ENCODE data around the gene ATP10B. TPM values are rescaled to one million over a fixed set of nuclear protein-coding genes. Genes with fewer than 3 reads are reported as not detected.
"Not testable (repeated sequence)": the region's sequence is repeated elsewhere in the genome, so short reads cannot be mapped to it uniquely, and the experiment has no call there.

ATP10B gene
- total RNA-seq = not detected

DNA sequence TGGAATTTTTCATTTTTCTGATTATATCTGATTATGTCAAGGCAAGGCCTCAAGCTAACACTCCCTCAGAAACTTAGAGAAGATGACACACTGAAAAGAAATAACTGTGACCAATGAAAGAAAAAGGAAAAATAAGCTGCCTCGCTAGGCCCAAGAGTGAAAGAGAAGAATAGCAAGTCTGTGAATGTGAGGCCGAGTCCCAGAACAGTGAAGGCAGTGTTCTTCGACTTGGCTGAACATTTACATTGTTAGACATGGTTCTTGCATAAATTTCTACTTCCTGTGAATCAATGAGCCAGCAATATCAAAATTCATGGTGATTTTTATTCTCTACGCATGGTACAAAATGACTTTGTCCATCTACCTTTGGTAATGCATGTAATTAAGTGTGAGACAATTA lies at the start of gene ATP10B:
ATP10B (minus strand) TSS at position 163 of the 400 bp plus-strand sequence. CDS start 164,137 bp downstream, outside the sequence.
- peaks cover 2% of the 10 kb centered on the region for H3K27me3 Mint-ChIP-seq
- ChIA-PET POLR2A (no interaction called here), CTCF (no interaction called here)
- H3K4me1 Mint-ChIP-seq (ENCODE audit: low read depth) = no peaks in the 10 kb centered on the region
- H3K27ac Mint-ChIP-seq = no peak within 1 kb of the TSS
- no peak within 1 kb of the TSS for H3K4me3 Mint-ChIP-seq
- intact Hi-C loops (cut with micrococcal nuclease) = no loop called here
- no peaks in the 10 kb centered on the region for H3K9me3 Mint-ChIP-seq
- no peak for DNase-seq
- H3K36me3 Mint-ChIP-seq = no peaks in the 10 kb centered on the region

GRCh38 chr5:160901656-160902055 lies 49.6 kb upstream of the ATP10B start:
- H3K9me3 Mint-ChIP-seq = no peaks in the 10 kb centered on the region
- H3K27ac Mint-ChIP-seq = no peak overlapping the region
- no peak for DNase-seq
- H3K36me3 Mint-ChIP-seq = no peaks in the 10 kb centered on the region
- H3K27me3 Mint-ChIP-seq = peaks cover 2% of the 10 kb centered on the region
- intact Hi-C loops (cut with micrococcal nuclease) = no loop called here
- no peaks in the 10 kb centered on the region for H3K4me1 Mint-ChIP-seq (ENCODE audit: low read depth)
- no peak overlapping the region for H3K4me3 Mint-ChIP-seq
- ChIA-PET CTCF (no interaction called here), POLR2A (no interaction called here)

- DNase-seq = no peak
- ChIA-PET CTCF (no interaction called here), POLR2A (no interaction called here)
- Mint-ChIP-seq H3K27ac (no peak overlapping the region), H3K4me1 (ENCODE audit: low read depth) (no peaks in the 10 kb centered on the region), H3K4me3 (no peak overlapping the region), H3K27me3 (peaks cover 2% of the 10 kb centered on the region), H3K36me3 (no peaks in the 10 kb centered on the region), H3K9me3 (no peaks in the 10 kb centered on the region)
- intact Hi-C loops (cut with micrococcal nuclease) = no loop called here
Measured at GRCh38 chr5:160899735-160900134, 47.7 kb upstream of the ATP10B start.

GRCh38 chr5:160893180-160893964 lies 41.4 kb upstream of the ATP10B start:
- H3K9me3 Mint-ChIP-seq; H3K27ac Mint-ChIP-seq; H3K4me3 Mint-ChIP-seq; H3K36me3 Mint-ChIP-seq; H3K27me3 Mint-ChIP-seq; DNase-seq; H3K4me1 Mint-ChIP-seq (ENCODE audit: low read depth); intact Hi-C loops (cut with micrococcal nuclease); POLR2A ChIA-PET: not testable (repeated sequence)
- CTCF ChIA-PET = interaction anchor here (0.6 to 0.7 kb wide), 2 partner anchors 27 to 126 kb away, joined by 3 read pairs; no protein-coding TSS in a partner anchor

DNA sequence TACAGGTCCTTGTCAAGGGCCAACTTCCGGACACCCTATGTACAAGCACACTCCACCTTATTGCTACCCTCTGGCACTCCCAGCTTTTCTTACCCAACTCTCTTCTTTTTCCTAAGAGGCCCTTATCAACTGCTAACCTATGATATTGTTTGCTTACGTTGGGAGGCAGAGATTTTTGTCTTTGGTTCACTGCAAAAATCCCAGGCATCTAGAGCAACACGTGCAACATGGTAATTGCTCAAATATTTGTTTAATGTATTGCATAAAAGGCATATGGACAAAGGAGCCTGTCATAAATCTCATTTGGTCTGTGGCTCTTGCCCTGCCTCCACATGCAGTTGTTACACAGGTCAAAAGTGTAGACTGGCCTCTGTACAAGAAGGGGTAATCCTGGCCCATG lies 35.8 kb upstream of the ATP10B start:
- CTCF ChIA-PET = no interaction called here

GRCh38 chr5:160873560-160874200 lies 21.7 kb upstream of the ATP10B start:
- H3K36me3 Mint-ChIP-seq; H3K27me3 Mint-ChIP-seq; CTCF ChIA-PET; H3K27ac Mint-ChIP-seq; intact Hi-C loops (cut with micrococcal nuclease); H3K4me3 Mint-ChIP-seq; POLR2A ChIA-PET; H3K4me1 Mint-ChIP-seq (ENCODE audit: low read depth); H3K9me3 Mint-ChIP-seq; DNase-seq: not testable (repeated sequence)

More for the DNA sequence above, 35.8 kb upstream of the ATP10B start:
- Mint-ChIP-seq H3K27ac (no peak overlapping the region), H3K4me3 (no peak overlapping the region), H3K36me3 (no peaks in the 10 kb centered on the region), H3K4me1 (ENCODE audit: low read depth) (no peaks in the 10 kb centered on the region), H3K9me3 (no peaks in the 10 kb centered on the region), H3K27me3 (peaks cover 2% of the 10 kb centered on the region)
- intact Hi-C loops (cut with micrococcal nuclease) = no loop called here
- POLR2A ChIA-PET = no interaction called here
- no peak for DNase-seq

- no peak overlapping the region for H3K4me3 Mint-ChIP-seq
Measured at GRCh38 chr5:160869989-160870521, 18.0 kb upstream of the ATP10B start.

DNA sequence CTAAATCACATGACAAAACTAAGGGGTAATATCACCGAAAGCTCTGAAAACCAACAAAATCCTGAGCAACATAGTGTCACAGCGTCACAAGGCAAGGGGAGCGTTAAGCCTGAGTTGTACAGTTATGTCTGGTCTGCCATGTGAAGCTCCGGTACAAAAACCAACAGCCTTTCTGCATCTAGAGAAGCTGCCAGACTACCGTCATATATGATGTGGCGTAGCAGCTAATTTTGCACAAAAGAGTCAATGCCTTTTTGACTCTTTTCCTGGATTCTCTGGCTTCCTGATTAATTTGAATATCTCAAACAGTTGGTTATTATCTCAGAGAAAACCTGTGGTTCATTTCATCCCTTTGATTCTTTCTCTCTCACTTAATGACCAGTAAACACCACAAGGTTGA lies 16.0 kb upstream of the ATP10B start:
- CTCF ChIA-PET = no interaction called here
- Mint-ChIP-seq H3K4me3 (no peak overlapping the region), H3K36me3 (no peaks in the 10 kb centered on the region), H3K9me3 (peaks cover 2% of the 10 kb centered on the region), H3K27me3 (peaks cover 10% of the 10 kb centered on the region), H3K27ac (no peak overlapping the region), H3K4me1 (ENCODE audit: low read depth) (peaks cover 4% of the 10 kb centered on the region)
- intact Hi-C loops (cut with micrococcal nuclease) = no loop called here
- POLR2A ChIA-PET = no interaction called here
- no peak for DNase-seq

More at GRCh38 chr5:160869989-160870521, 18.0 kb upstream of the ATP10B start:
- Mint-ChIP-seq H3K27me3 (peaks cover 6% of the 10 kb centered on the region), H3K36me3 (no peaks in the 10 kb centered on the region), H3K27ac (no peak overlapping the region), H3K4me1 (ENCODE audit: low read depth) (peaks cover 4% of the 10 kb centered on the region), H3K9me3 (no peaks in the 10 kb centered on the region)
- POLR2A ChIA-PET = no interaction called here
- DNase-seq = no peak
- CTCF ChIA-PET = no interaction called here
- intact Hi-C loops (cut with micrococcal nuclease) = no loop called here

DNA sequence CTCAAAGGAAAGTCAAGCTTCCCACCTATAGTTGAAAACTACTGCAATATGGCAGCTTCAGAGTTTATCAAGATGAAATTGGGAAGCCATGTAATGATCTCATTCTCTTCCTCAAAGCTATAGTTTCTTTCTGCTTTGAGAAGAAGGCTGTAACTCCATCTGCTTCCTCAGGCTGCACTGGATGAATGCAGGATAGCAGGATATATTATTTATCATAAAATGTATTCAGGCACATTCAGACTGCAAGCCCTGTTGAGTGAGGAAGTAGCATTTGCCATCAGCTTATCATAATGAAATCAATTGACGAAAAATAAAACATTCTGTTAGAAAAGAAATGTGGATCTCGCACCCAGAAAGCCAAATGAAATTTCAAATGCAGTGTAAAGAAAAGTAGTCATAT lies 560 bp downstream of the ATP10B start:
- H3K9me3 Mint-ChIP-seq = no peaks in the 10 kb centered on the region
- no peaks in the 10 kb centered on the region for H3K4me1 Mint-ChIP-seq (ENCODE audit: low read depth)

GRCh38 chr5:160850421-160850820 lies 1.6 kb downstream of the ATP10B start:
- ChIA-PET POLR2A (no interaction called here), CTCF (no interaction called here)
- Mint-ChIP-seq H3K27ac (no peak overlapping the region), H3K4me3 (no peak overlapping the region), H3K36me3 (no peaks in the 10 kb centered on the region), H3K27me3 (peaks cover 2% of the 10 kb centered on the region), H3K9me3 (no peaks in the 10 kb centered on the region), H3K4me1 (ENCODE audit: low read depth) (no peaks in the 10 kb centered on the region)
- no peak for DNase-seq
- intact Hi-C loops (cut with micrococcal nuclease) = no loop called here

More for the DNA sequence above, 560 bp downstream of the ATP10B start:
- H3K27ac Mint-ChIP-seq = no peak overlapping the region
- ChIA-PET CTCF (no interaction called here), POLR2A (no interaction called here)
- no peaks in the 10 kb centered on the region for H3K36me3 Mint-ChIP-seq
- H3K4me3 Mint-ChIP-seq = no peak overlapping the region
- peaks cover 2% of the 10 kb centered on the region for H3K27me3 Mint-ChIP-seq
- intact Hi-C loops (cut with micrococcal nuclease) = no loop called here
- no peak for DNase-seq

GRCh38 chr5:160847526-160848085 lies 4.4 kb downstream of the ATP10B start:
- no peak for DNase-seq
- no peak overlapping the region for H3K4me3 Mint-ChIP-seq
- no peak overlapping the region for H3K27ac Mint-ChIP-seq
- H3K36me3 Mint-ChIP-seq = no peaks in the 10 kb centered on the region
- intact Hi-C loops (cut with micrococcal nuclease) = loop anchor here (5.0 kb wide), 1 partner anchor 340 kb away; no protein-coding TSS in a partner anchor
- CTCF ChIA-PET = interaction anchor here (0.6 to 1.0 kb wide), 2 partner anchors 9 to 409 kb away, joined by 3 to 5 read pairs; no protein-coding TSS in a partner anchor
- peaks cover 4% of the 10 kb centered on the region for H3K27me3 Mint-ChIP-seq
- H3K4me1 Mint-ChIP-seq (ENCODE audit: low read depth) = no peaks in the 10 kb centered on the region
- POLR2A ChIA-PET = no interaction called here
- no peaks in the 10 kb centered on the region for H3K9me3 Mint-ChIP-seq

GRCh38 chr5:160846642-160847041 lies 5.4 kb downstream of the ATP10B start:
- ChIA-PET POLR2A (no interaction called here), CTCF (interaction anchor here (0.6 to 1.0 kb wide), 2 partner anchors 10 to 408 kb away, joined by 3 to 5 read pairs; no protein-coding TSS in a partner anchor)
- no peak overlapping the region for H3K4me3 Mint-ChIP-seq

More at GRCh38 chr5:160846642-160847041, 5.4 kb downstream of the ATP10B start:
- no peaks in the 10 kb centered on the region for H3K36me3 Mint-ChIP-seq
- H3K9me3 Mint-ChIP-seq = no peaks in the 10 kb centered on the region
- H3K27me3 Mint-ChIP-seq = peaks cover 4% of the 10 kb centered on the region
- intact Hi-C loops (cut with micrococcal nuclease) = loop anchor here (5.0 kb wide), 1 partner anchor 339 kb away; no protein-coding TSS in a partner anchor
- no peak overlapping the region for H3K27ac Mint-ChIP-seq
- H3K4me1 Mint-ChIP-seq (ENCODE audit: low read depth) = no peaks in the 10 kb centered on the region
- DNase-seq = no peak
